ENCODE data around the gene WDR44. TPM values are rescaled to one million over a fixed set of nuclear protein-coding genes. Genes with fewer than 3 reads are reported as not detected.

The WDR44 gene
- total RNA-seq, 1 donor from 2014 or later = 22.1 TPM

MicroRNAs encoded within 50 kb of the gene (microRNA counts, 767-probe panel; counts per million panel counts)
- microRNA hsa-miR-1277-3p = 238 to 261 counts per million in 2 donors

Small RNA genes within 50 kb of the gene (microRNA-seq; reads per million reads assigned to microRNA genes)
- gene MIR1277 (ENCODE audit: borderline number of aligned reads, borderline replicate concordance) = 2.9 reads per million

Small RNA genes within 50 kb of the gene (small RNA-seq; reads per million reads assigned to genes)
- gene MIR1277 = not detected

Other genes starting within 250 kb of the WDR44 start
- gene KLHL13, start 229.3 kb upstream of the WDR44 start, total RNA-seq = 10.6 TPM
- 20.6 TPM for gene DOCK11, start 149.7 kb downstream of the WDR44 start, total RNA-seq

Data from vagina (tissue), 2 donors.